Upper lobe of left lung (tissue), 6 donors: ENCODE measurements around the gene EFHD1. TPM values are rescaled to one million over a fixed set of nuclear protein-coding genes. Genes with fewer than 3 reads are reported as not detected.
A peak's percentile ranks its signal among the peaks of the same experiment; 100 is the strongest.
"Not testable (repeated sequence)": the region's sequence is repeated elsewhere in the genome, so short reads cannot be mapped to it uniquely, and the experiment has no call there.

ENCODE experiments used
- ATAC-seq, 2 donors: fragments of 200-7000 bp; cut with Tn5 transposase; one replicate each; pipeline ENCODE4 v1.9.1; 2022; ENCODE audit warnings: mild to moderate bottlenecking in 2 of 2, moderate library complexity in 2 of 2; ENCODE audit not compliant: low FRiP score in 2 of 2
- DNase-seq, 2 donors: peaks; one replicate each; pipeline ENCODE4 v3.0.0-alpha.2; 2019 to 2020
- H3K27ac ChIP-seq, 4 donors: fragments of 200-600 bp; sonication (generic); one replicate each; pipeline ENCODE4 v1.5.1; 2016 to 2019
- H3K27me3 ChIP-seq, 4 donors: fragments of 200-600 bp; sonication (generic); one replicate each; pipeline ENCODE4 v1.5.1; 2017 to 2019
- H3K36me3 ChIP-seq, 4 donors: fragments of 200-600 bp; sonication (generic); one replicate each; pipeline ENCODE4 v1.5.1; 2016 to 2019
- H3K4me1 ChIP-seq, 4 donors: fragments of 200-600 bp; sonication (generic); one replicate each; pipeline ENCODE4 v1.5.1; 2018 to 2019
- H3K4me3 ChIP-seq, 4 donors: fragments of 200-600 bp; sonication (generic); one replicate each; pipeline ENCODE4 v1.5.1; 2017 to 2019; ENCODE audit warnings: mild to moderate bottlenecking in 2 of 4, moderate library complexity in 1 of 4
- H3K9me3 ChIP-seq, 4 donors: fragments of 200-600 bp; sonication (generic); one replicate each; pipeline ENCODE4 v1.5.1; 2018 to 2019
- CTCF ChIP-seq, 6 experiments: fragments of 450-650 bp in 4 of 6; fragments of 200-600 bp in 2 of 6; sonication (generic) in 2 of 6; IDR thresholded peaks; one replicate each; pipeline ENCODE4 v1.5.1; 2016 to 2019; ENCODE audit warnings: antibody characterized with exemption in 6 of 6
- EP300 ChIP-seq, 4 donors: sonication (generic); formaldehyde crosslinking; IDR thresholded peaks; one replicate each; pipeline ENCODE4 v1.5.1; 2017; ENCODE audit warnings: antibody characterized with exemption in 4 of 4, control low read depth in 2 of 4
- POLR2A ChIP-seq, 4 donors: fragments of 450-650 bp; IDR thresholded peaks; one replicate each; pipeline ENCODE4 v1.5.1; 2016 to 2017; ENCODE audit warnings: antibody characterized with exemption in 4 of 4, mild to moderate bottlenecking in 2 of 4
- POLR2AphosphoS5 ChIP-seq, 2 donors: sonication (generic); formaldehyde crosslinking; IDR thresholded peaks; one replicate each; pipeline ENCODE4 v1.5.1; 2017; ENCODE audit warnings: antibody characterized with exemption in 2 of 2
- WGBS, 2 donors: methylation state at CpG; one replicate each; pipeline ENCODE4 v1.1.5; 2017 to 2018; 5-methylcytosine and 5-hydroxymethylcytosine counted together
- total RNA-seq, 6 donors: library from RNA; depleted of rRNA in 4 of 6; stranded (reverse); fragments of >200 nt in 4 of 6; gene quantifications; one replicate each; pipeline versions ENCODE4 v1.1.0 to v1.2.1, GENCODE V29; 2016 to 2021
- donor health status: DM: no; HTN: no; CAD: no; lungs with moderate emphysema.
- donor health status: DM: no; HTN: yes; CAD: no; lungs with severe emphysema.

EFHD1 gene
- total RNA-seq, 6 donors from 2014 or later = 3.7 to 11.1 (median 5.2) TPM

GRCh38 chr2:232632904-232633412 is 446 bp upstream of the EFHD1 start:
- H3K4me1 ChIP-seq = peaks cover 11 to 27% (median 25%) of the 10 kb centered on the region in 4 donors
- peak in 1 of 2 donors; percentile 83 for DNase-seq
- peak overlapping the region; percentile 29 to 63 (median 51) for H3K4me3 ChIP-seq
- ATAC-seq = peak; percentile 54 to 83
- H3K27ac ChIP-seq = peak overlapping the region in 3 of 4 donors; percentile 50 to 77 (median 52)
- 3 to 4% methylated on average over 34 to 40 of the region's 40 CpGs for WGBS, 2 donors
- no peak for TF ChIP-seq POLR2A (IDR thresholded peaks at IDR 0.05)
- TF ChIP-seq EP300 (IDR thresholded peaks at IDR 0.05) = no peak
- no peak for TF ChIP-seq CTCF (IDR thresholded peaks at IDR 0.05)
- TF ChIP-seq POLR2AphosphoS5 (IDR thresholded peaks at IDR 0.05) = no peak
- no peaks in the 10 kb centered on the region for H3K36me3 ChIP-seq
- no peaks in the 10 kb centered on the region for H3K9me3 ChIP-seq
- peaks cover 0 to 31% (median 18%) of the 10 kb centered on the region in 4 donors for H3K27me3 ChIP-seq

GRCh38 chr2:232634206-232635150 is 1.1 kb downstream of the EFHD1 start:
- peak overlapping the region in 1 of 4 donors; percentile 77 for H3K27ac ChIP-seq
- DNase-seq (peak in 1 of 2 donors; percentile 85), ATAC-seq (peak in 1 of 2 donors; percentile 11)
- peaks cover 11 to 27% (median 25%) of the 10 kb centered on the region in 4 donors for H3K4me1 ChIP-seq
- 8 to 21% methylated on average over 43 to 54 of the region's 61 CpGs for WGBS, 2 donors
- peaks cover 0 to 31% (median 18%) of the 10 kb centered on the region in 4 donors for H3K27me3 ChIP-seq
- H3K36me3 ChIP-seq = no peaks in the 10 kb centered on the region
- H3K9me3 ChIP-seq = no peaks in the 10 kb centered on the region
- no peak for TF ChIP-seq EP300 (IDR thresholded peaks at IDR 0.05)
- TF ChIP-seq CTCF (IDR thresholded peaks at IDR 0.05) = no peak
- no peak for TF ChIP-seq POLR2A (IDR thresholded peaks at IDR 0.05)
- TF ChIP-seq POLR2AphosphoS5 (IDR thresholded peaks at IDR 0.05) = no peak
- peak overlapping the region in 3 of 4 donors; percentile 46 to 63 (median 56) for H3K4me3 ChIP-seq

GRCh38 chr2:232635376-232635775 is 2.0 kb downstream of the EFHD1 start:
- not testable (repeated sequence) for DNase-seq, ATAC-seq, H3K9me3 ChIP-seq, H3K27ac ChIP-seq, H3K36me3 ChIP-seq
- H3K27me3 ChIP-seq = peaks cover 0 to 31% (median 18%) of the 10 kb centered on the region in 4 donors
- H3K4me3 ChIP-seq = peak overlapping the region in 2 of 4 donors; percentile 56 to 63
- WGBS, 2 donors = 93 to 96% methylated on average over 10 of the region's 10 CpGs
- peaks cover 11 to 27% (median 25%) of the 10 kb centered on the region in 4 donors for H3K4me1 ChIP-seq

- Histone ChIP-seq H3K27me3 (peaks cover 0 to 31% (median 18%) of the 10 kb centered on the region in 4 donors), H3K4me1 (peaks cover 11 to 27% (median 25%) of the 10 kb centered on the region in 4 donors), H3K36me3 (no peaks in the 10 kb centered on the region), H3K4me3 (no peak overlapping the region), H3K9me3 (no peaks in the 10 kb centered on the region), H3K27ac (no peak overlapping the region)
- 92 to 98% methylated on average over 4 of the region's 4 CpGs for WGBS, 2 donors
- TF ChIP-seq CTCF (IDR thresholded peaks at IDR 0.05) (no peak), POLR2A (IDR thresholded peaks at IDR 0.05) (no peak), EP300 (IDR thresholded peaks at IDR 0.05) (no peak), POLR2AphosphoS5 (IDR thresholded peaks at IDR 0.05) (no peak)
- DNase-seq (no peak), ATAC-seq (no peak)
These were observed 2.4 kb downstream of the EFHD1 start for GRCh38 chr2:232635820-232636219.

DNA sequence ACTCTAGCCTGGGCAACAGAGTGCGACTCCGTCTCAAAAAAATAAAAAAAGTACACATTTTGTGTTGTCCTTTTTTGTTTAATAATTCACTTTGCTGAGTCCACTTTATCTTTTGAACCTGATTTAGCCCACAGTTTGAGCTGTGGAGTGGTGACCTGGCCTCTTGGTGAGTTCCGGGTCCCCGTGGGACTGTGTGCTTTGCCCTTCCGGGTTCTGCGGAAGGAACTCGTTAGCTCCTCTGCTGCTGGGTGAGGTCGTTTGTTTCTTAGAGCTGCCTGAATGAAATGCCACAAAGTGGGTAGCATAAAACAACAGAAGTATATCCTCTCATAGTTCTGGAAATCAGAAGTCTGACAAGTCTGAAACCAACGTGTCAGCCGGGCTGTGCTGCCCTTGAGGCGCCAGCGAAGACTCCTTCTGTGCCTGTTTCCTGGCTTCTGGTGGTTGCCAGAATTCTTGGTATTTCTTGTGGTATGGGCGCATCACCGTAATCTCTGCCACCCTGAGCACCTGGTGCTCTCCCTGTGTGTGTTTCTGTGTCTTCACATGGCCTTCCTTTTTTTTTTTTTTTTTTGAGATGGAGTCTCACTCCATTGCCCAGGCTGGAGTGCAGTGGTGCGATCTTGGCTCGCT is 3.5 kb downstream of the EFHD1 start:
- no peak for TF ChIP-seq POLR2A (IDR thresholded peaks at IDR 0.05)
- no peak for TF ChIP-seq EP300 (IDR thresholded peaks at IDR 0.05)
- no peak for TF ChIP-seq POLR2AphosphoS5 (IDR thresholded peaks at IDR 0.05)
- TF ChIP-seq CTCF (IDR thresholded peaks at IDR 0.05) = no peak
- peaks cover 0 to 31% (median 18%) of the 10 kb centered on the region in 4 donors for H3K27me3 ChIP-seq
- H3K4me3 ChIP-seq = no peak overlapping the region
- H3K4me1 ChIP-seq = peaks cover 11 to 27% (median 25%) of the 10 kb centered on the region in 4 donors
- ATAC-seq (no peak), DNase-seq (no peak)
- no peaks in the 10 kb centered on the region for H3K36me3 ChIP-seq
- no peak overlapping the region for H3K27ac ChIP-seq
- H3K9me3 ChIP-seq = no peaks in the 10 kb centered on the region
- WGBS, 2 donors = 75% methylated on average over 16 of the region's 16 CpGs
